GM08714 (cell line): ENCODE data around the gene SCAPER.

Source experiments
- H3K4me3 ChIP-seq: fragments of 200-500 bp; sonication (Bioruptor generic); 2 replicates; pipeline ENCODE4 v1.5.1; 2014; ENCODE audit warnings: mild to moderate bottlenecking, low read length, inconsistent platforms
- ZNF274 ChIP-seq: IDR thresholded peaks from 2 replicates; pipeline ENCODE4 v1.6.1; 2012; ENCODE audit warnings: mild to moderate bottlenecking, low read depth, low read length

The SCAPER gene

DNA sequence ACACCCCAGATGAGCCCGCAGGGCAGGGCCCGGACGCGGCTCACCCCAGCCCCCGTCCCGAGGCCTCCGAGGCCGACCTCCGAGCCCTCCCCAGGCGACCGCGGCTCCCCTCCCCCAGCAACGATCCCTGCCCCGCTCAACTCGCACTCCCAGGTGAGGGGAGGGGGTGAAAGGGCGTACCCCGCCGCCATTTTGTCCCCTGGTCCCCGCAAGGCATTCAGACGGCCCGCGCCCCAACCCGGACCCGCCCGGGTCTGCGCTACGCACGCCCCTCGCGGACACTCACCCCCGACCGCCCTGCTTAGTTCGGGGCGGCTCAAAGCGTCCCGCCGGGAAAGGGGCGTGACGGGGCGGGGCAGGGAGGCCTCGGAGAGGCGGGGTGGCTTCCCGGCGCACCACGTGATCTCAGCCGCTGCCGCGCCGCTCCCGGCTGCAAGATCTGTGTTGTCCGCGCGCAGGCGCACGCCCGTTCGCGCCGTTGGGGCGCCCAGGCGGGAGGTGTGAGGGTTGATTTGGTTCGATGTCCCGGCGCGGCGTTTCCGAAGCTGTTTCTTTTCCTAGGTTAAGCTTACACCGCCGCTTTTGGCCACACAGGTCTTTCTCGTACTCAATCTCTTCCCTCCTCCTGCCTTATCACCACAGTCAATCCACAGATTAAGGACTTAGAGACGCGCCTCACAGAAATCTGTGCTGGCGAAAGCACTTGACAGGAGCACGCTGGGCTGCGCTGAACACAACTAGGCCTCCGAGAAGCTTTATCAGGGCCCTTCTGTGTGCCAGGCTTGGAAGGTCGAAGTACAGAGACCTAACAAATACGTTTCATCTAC, at the start of gene SCAPER:
Gene SCAPER, minus strand, starts transcription at position 328 of the 827 bp plus-strand sequence. CDS start 21,523 bp downstream, outside the sequence.
- no peak for TF ChIP-seq ZNF274
- peak within 1 kb of the TSS; percentile 87 for H3K4me3 ChIP-seq

- no peak for TF ChIP-seq ZNF274
- no peak overlapping the region for H3K4me3 ChIP-seq
Measured at GRCh38 chr15:76954744-76955143, 49.6 kb upstream of the SCAPER start.

GRCh38 chr15:76953913-76954312, 48.8 kb upstream of the SCAPER start:
- no peak for TF ChIP-seq ZNF274
- no peak overlapping the region for H3K4me3 ChIP-seq

- no peak for TF ChIP-seq ZNF274
- H3K4me3 ChIP-seq, result no peak overlapping the region
Measured at GRCh38 chr15:76951220-76951619, 46.1 kb upstream of the SCAPER start.

- H3K4me3 ChIP-seq, result no peak overlapping the region
- TF ChIP-seq ZNF274, result no peak
Measured at GRCh38 chr15:76947454-76947853, 42.3 kb upstream of the SCAPER start.

DNA sequence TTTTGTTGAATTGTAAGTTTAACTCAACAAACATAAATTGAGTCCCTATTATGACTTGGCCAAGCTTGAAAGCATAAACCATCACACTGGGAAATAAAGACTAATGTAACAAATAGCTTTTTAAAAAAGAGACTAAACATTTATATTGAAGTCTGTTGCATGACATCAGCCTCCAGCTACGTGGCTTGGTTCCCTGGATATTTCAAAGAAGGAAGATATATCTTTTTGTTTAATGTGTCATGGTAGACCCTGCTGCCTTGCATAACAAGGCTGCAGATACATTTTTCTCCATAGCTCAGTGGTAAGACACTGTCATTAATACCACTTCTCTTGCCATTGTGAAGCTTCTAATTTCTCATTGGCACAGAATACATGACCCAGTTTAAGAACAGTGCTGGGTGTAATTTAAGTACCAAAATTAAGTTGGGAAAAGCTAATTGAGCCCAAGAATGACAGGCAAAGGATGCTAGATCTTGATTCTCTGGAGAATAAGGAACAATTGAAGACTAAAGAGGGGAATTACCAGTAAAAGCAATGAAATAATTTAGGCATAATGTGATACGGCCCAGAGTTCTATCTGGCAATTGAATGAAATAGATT, 40.5 kb upstream of the SCAPER start:
- TF ChIP-seq ZNF274, result no peak
- no peak overlapping the region for H3K4me3 ChIP-seq

DNA sequence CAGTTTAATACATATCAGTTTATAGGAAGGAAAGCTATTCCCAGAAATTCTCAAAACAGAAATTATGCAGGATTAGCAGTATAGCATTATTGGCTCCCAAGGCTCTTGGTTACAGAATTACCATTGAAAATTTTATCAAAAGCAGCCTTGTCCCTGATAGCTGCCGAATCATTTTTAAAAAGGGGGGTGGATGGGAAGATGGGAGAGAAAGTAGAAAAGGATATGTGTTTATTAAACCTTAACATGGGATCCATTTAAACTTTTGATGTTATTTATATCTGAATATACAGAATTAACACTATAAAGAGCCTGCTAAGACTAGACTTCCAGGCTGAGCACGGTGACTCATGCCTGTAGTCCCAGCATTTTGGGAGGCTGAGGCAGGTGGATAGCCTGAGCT, 37.2 kb upstream of the SCAPER start:
- TF ChIP-seq ZNF274, result no peak
- H3K4me3 ChIP-seq, result no peak overlapping the region

DNA sequence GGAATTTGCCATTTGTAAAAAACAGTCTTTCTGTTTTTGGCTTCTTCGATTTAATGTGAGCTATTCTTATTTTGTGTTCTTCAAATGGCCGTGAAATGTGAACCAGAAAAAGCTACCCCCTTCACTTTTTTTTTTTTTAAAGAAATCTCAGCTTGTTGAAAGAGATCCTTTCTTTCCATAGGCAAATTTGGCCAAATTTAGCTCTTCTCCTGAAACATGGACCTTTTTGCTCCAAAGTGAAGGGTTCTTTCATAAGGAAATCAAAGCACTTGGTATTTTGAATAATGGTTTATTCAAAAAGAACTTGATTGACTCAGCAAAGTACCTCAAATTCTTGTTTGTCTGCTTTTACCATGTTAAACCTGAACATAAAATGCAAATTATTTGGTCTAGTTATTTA, 36.5 kb upstream of the SCAPER start:
- no peak overlapping the region for H3K4me3 ChIP-seq
- no peak for TF ChIP-seq ZNF274

DNA sequence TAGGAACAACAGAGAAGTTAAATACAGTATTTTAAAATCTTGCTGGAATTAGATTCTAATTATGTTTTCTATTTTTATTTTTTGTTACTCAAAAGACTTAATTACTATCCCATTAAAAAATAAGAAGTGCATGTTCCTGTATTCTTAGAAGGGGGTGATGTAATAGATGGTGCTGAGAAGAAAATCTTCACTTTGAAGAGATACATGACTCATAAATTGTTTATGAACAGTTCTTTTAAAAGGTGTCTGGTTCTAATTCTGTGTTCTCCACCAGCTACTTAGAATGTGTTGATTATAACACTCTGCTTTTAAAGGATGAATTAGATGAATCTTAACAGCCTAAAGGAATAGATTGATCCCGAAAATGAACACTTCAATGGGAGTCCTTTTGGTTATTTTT, 34.6 kb upstream of the SCAPER start:
- H3K4me3 ChIP-seq, result no peak overlapping the region
- TF ChIP-seq ZNF274, result no peak

GRCh38 chr15:76938752-76939151, 33.6 kb upstream of the SCAPER start:
- TF ChIP-seq ZNF274, result no peak

GRCh38 chr15:76936671-76937070, 31.5 kb upstream of the SCAPER start:
- H3K4me3 ChIP-seq, result no peak overlapping the region
- no peak for TF ChIP-seq ZNF274

More at GRCh38 chr15:76938752-76939151, 33.6 kb upstream of the SCAPER start:
- no peak overlapping the region for H3K4me3 ChIP-seq

DNA sequence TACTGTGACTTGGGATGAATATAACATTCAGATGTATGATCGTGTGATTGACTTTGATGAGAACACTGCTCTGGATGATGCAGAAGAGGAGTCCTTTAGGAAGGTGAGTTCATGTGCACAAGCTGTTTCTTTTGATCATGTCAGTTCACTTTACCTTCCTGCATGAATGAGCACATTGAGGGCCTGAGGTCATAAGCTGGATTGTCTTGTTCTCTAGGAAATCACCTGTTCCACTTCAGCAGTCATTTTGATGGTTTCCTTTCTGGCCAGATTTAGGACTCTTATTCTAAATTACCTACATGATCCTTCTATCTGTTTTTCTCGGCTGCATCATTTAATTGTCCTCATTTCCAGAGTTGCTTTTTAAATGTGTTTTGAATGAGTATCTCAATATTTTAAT, 30.5 kb upstream of the SCAPER start:
- H3K4me3 ChIP-seq, result no peak overlapping the region
- TF ChIP-seq ZNF274, result no peak

DNA sequence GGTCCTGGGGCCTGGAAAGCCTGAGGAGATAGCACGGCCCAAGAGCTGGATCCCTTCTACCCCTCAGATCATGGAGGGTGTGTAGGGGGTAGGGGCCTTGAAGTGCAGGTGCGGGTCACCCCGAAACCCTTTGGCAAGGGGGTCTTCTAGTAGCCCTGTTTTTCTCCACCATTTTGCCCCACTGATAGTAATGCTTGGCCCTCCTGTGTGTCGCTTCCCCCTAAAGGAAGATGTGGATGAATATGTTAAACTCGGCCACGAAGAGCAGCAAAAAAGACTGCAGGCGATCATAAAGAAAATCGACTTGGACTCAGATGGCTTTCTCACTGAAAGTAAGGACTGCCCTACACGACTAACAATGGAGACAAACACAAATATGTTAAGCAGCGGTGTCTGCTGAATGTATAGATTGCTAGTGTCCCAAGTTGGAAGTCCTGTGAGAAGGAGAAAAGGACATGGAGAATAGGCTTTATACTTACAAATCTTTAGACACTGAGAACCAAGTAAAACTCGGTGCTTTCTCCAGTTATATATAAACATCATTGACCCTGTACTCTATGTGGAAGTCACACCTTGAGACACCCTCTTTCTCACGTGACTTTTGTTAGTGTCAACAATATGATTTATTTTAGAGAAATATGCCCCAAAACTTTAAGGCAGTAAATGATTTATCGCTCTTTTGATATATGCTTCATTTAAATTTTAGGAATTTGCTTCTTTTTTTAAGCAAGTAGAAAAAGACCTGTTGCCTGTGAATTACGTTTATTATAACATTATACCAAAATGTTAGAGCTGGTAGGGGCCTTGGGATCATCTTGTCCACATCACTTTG, 27.2 kb upstream of the SCAPER start:
- no peak for TF ChIP-seq ZNF274
- peak overlapping the region; percentile 73 for H3K4me3 ChIP-seq

GRCh38 chr15:76931397-76932134, 26.4 kb upstream of the SCAPER start, which contains the start of gene RCN2:
Gene RCN2 (plus strand): TSS chr15:76931749. CDS start chr15:76931842, 93 bp downstream.
- no peak for TF ChIP-seq ZNF274
- H3K4me3 ChIP-seq, result peak within 1 kb of the TSS; percentile 73
